ENCODE measurements around the gene PCYT1A. TPM values are rescaled to one million over a fixed set of nuclear protein-coding genes. Genes with fewer than 3 reads are reported as not detected.

The PCYT1A gene
- total and polyA plus RNA-seq, 2 of the 13 experiments (the other 11 are each of a cell fraction or from before 2014, with no cell fraction given), result 26.4 to 45.3 TPM

DNA sequence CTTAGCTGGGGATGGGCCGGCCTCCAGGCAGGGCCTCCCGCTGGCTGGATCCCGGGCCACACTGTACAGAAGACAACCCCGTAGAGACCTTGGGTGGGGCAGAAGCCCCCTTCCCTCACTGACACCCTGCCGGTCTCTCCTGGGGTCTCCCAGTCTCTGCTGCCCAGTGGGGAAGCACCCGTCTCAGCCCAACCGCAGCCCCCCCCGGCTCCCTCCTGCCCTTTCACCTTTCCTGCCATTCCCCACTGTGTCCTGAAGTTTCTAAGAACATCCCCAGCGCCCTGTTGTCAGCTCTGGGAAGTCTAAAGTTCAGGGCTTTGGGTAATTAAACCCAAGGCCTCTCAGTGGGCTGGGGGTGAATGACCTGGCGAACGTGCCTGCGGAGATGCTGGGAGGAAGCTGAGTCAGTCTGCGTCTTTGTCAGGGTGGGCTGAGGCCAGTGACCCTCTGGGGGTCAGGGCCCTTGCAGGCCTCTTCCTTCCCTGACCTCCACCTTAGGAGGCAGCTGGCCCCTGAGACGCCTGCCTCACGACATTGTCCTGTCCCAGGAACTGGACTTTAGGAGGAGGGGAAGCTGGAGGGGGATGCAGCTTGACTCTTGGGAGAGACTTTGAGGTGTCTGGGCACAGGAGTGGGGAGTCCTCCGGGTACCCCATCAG lies 72.6 kb downstream of the PCYT1A start (continued):
- TF ChIP-seq, protein P1, sequence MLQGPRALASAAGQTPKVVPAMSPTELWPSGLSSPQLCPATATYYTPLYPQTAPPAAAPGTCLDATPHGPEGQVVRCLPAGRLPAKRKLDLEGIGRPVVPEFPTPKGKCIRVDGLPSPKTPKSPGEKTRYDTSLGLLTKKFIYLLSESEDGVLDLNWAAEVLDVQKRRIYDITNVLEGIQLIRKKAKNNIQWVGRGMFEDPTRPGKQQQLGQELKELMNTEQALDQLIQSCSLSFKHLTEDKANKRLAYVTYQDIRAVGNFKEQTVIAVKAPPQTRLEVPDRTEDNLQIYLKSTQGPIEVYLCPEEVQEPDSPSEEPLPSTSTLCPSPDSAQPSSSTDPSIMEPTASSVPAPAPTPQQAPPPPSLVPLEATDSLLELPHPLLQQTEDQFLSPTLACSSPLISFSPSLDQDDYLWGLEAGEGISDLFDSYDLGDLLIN (CRISPR knock-in tag; IDR thresholded peaks at IDR 0.05; ENCODE audit: borderline replicate concordance), result no peak
- TF ChIP-seq ZSCAN25 (CRISPR knock-in tag; IDR thresholded peaks at IDR 0.05) (peak; percentile 63; the same call in 1 of the 2 replicates), U2AF1 (optimal IDR thresholded peaks at IDR 0.05; ENCODE audit: low read depth, low read length) (no peak), NFKB2 (CRISPR knock-in tag; IDR thresholded peaks at IDR 0.05; ENCODE audit: borderline replicate concordance) (peak; percentile 71; the same call in 1 of the 2 replicates), ZBTB42 (CRISPR knock-in tag; IDR thresholded peaks at IDR 0.05) (peak; percentile 52; the same call in 1 of the 2 replicates), TARDBP (CRISPR knock-in tag; IDR thresholded peaks at IDR 0.05) (peak; percentile 94), BHLHE40 (IDR thresholded peaks at IDR 0.05; ENCODE audit: low read length) (peak; percentile 91), ZSCAN12 (CRISPR knock-in tag; IDR thresholded peaks at IDR 0.05) (0 out of 2 replicates have a peak, but pooled peaks have one; percentile 32), RFX1 (IDR thresholded peaks at IDR 0.05) (no peak), ZNF124 (CRISPR knock-in tag; IDR thresholded peaks at IDR 0.05) (peak; percentile 76; the same call in 1 of the 2 replicates), TSC22D2 (CRISPR knock-in tag; IDR thresholded peaks at IDR 0.05; ENCODE audit: borderline replicate concordance) (peak; percentile 67; the same call in 1 of the 2 replicates), KDM5B (CRISPR knock-in tag; IDR thresholded peaks at IDR 0.05; ENCODE audit: borderline replicate concordance) (peak; percentile 78; the same call in 1 of the 2 replicates), SCMH1 (CRISPR knock-in tag; IDR thresholded peaks at IDR 0.05; ENCODE audit: borderline replicate concordance) (no peak), ZNF572 (CRISPR knock-in tag; IDR thresholded peaks at IDR 0.05) (no peak), PHF21A (CRISPR knock-in tag; IDR thresholded peaks at IDR 0.05) (peak; percentile 92), RBM39 (IDR thresholded peaks at IDR 0.05; ENCODE audit: low read depth, low read length, poor library complexity, severe bottlenecking) (no peak), PPARG (CRISPR knock-in tag; conservative IDR thresholded peaks at IDR 0.05) (peak; percentile 94), ZNF251 (CRISPR knock-in tag; IDR thresholded peaks at IDR 0.05) (no peak), ZNF143 (CRISPR knock-in tag; IDR thresholded peaks at IDR 0.05) (0 out of 2 replicates have a peak, but pooled peaks have one; percentile 29), GATAD2A (CRISPR knock-in tag; IDR thresholded peaks at IDR 0.05) (peak; percentile 98), NR2F1 (CRISPR knock-in tag; IDR thresholded peaks at IDR 0.05) (peak; percentile 86 to 92), IRF2 (CRISPR knock-in tag; IDR thresholded peaks at IDR 0.05) (peak; percentile 88)
- TF ChIP-seq, protein P2, sequence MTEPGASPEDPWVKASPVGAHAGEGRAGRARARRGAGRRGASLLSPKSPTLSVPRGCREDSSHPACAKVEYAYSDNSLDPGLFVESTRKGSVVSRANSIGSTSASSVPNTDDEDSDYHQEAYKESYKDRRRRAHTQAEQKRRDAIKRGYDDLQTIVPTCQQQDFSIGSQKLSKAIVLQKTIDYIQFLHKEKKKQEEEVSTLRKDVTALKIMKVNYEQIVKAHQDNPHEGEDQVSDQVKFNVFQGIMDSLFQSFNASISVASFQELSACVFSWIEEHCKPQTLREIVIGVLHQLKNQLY (CRISPR knock-in tag; IDR thresholded peaks at IDR 0.05), result peak; percentile 71; the same call in 1 of the 2 replicates
- TF ChIP-seq, protein P3, sequence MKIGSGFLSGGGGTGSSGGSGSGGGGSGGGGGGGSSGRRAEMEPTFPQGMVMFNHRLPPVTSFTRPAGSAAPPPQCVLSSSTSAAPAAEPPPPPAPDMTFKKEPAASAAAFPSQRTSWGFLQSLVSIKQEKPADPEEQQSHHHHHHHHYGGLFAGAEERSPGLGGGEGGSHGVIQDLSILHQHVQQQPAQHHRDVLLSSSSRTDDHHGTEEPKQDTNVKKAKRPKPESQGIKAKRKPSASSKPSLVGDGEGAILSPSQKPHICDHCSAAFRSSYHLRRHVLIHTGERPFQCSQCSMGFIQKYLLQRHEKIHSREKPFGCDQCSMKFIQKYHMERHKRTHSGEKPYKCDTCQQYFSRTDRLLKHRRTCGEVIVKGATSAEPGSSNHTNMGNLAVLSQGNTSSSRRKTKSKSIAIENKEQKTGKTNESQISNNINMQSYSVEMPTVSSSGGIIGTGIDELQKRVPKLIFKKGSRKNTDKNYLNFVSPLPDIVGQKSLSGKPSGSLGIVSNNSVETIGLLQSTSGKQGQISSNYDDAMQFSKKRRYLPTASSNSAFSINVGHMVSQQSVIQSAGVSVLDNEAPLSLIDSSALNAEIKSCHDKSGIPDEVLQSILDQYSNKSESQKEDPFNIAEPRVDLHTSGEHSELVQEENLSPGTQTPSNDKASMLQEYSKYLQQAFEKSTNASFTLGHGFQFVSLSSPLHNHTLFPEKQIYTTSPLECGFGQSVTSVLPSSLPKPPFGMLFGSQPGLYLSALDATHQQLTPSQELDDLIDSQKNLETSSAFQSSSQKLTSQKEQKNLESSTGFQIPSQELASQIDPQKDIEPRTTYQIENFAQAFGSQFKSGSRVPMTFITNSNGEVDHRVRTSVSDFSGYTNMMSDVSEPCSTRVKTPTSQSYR (CRISPR knock-in tag; IDR thresholded peaks at IDR 0.05; ENCODE audit: borderline replicate concordance), result peak; percentile 42; the same call in 1 of the 2 replicates
- TF ChIP-seq, protein P4, sequence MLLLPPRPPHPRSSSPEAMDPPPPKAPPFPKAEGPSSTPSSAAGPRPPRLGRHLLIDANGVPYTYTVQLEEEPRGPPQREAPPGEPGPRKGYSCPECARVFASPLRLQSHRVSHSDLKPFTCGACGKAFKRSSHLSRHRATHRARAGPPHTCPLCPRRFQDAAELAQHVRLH (CRISPR knock-in tag; IDR thresholded peaks at IDR 0.05; ENCODE audit: borderline replicate concordance, low read depth), result peak; percentile 87; the same call in 1 of the 2 replicates
